HCT116 (cell line): ENCODE measurements around the gene MAML2. TPM values are rescaled to one million over a fixed set of nuclear protein-coding genes. Genes with fewer than 3 reads are reported as not detected.

Source experiments
- ATAC-seq: fragments of 200-7000 bp; cut with Tn5 transposase; 2 replicates; pipeline ENCODE4 v1.9.1; 2020; ENCODE audit warnings: mild to moderate bottlenecking, moderate library complexity
- BruUV-seq: library from RNA; stranded (reverse); fragments of 400-500 nt; replicated peaks from 2 replicates; lab custom pipeline; 2021; lab: Mats Ljungman, UMichigan
- CTCF ChIA-PET: fragments of 300-600 bp; sonication (Branson Sonifier 250); formaldehyde crosslinking; loops from one replicate; lab custom pipeline; 2021; ENCODE audit warnings: antibody characterized with exemption; lab: Charles Lee
- POLR2A ChIA-PET: fragments of 300-600, 350-600 bp; sonication (Branson Sonifier 250); formaldehyde crosslinking; loops from one replicate; lab custom pipeline; 2021; ENCODE audit warnings: antibody characterized with exemption; lab: Charles Lee
- RAD21 ChIA-PET, 2 experiments: fragments of 300-600 bp; sonication (Branson Sonifier 250); formaldehyde crosslinking; loops; one replicate each; lab custom pipeline; 2023; ENCODE audit warnings: low total read pairs in 2 of 2; ENCODE audit not compliant: uncharacterized antibody in 2 of 2, unreplicated experiment in 2 of 2, low non-redundant PET in 1 of 2; lab: Charles Lee
- DNase-seq: peaks from one replicate; pipeline ENCODE4 v3.0.0-alpha.2; 2010; ENCODE audit warnings: low read depth, low spot score
- H2AFZ ChIP-seq: fragments of 200-600 bp; shearing (Covaris generic), sonication (generic); 2 replicates; pipeline ENCODE4 v1.6.1; 2017; ENCODE audit warnings: low read depth, mixed run types, mixed read lengths, antibody characterized with exemption, low read length; ENCODE audit not compliant: poor library complexity, severe bottlenecking
- H3K27ac ChIP-seq: 2 replicates; pipeline ENCODE4 v1.5.1; 2012; ENCODE audit warnings: low read depth, low read length
- H3K27me3 ChIP-seq: fragments of 200-600 bp; sonication (generic); 2 replicates; pipeline ENCODE4 v1.6.1; 2016; ENCODE audit warnings: mixed run types, low read length, mixed read lengths; ENCODE audit not compliant: insufficient read depth
- H3K36me3 ChIP-seq, 2 experiments: fragments of 200-500 bp in 1 of 2; fragments of 200-600 bp in 1 of 2; sonication (Bioruptor generic) in 1 of 2; sonication (generic) in 1 of 2; 2 replicates each; pipeline versions ENCODE4 v1.5.1 to v1.6.1; 2014 to 2016; ENCODE audit warnings: low read length in 2 of 2, inconsistent platforms in 1 of 2, mixed read lengths in 1 of 2, mixed run types in 1 of 2; ENCODE audit not compliant: insufficient read depth in 2 of 2, control insufficient read depth in 1 of 2
- H3K4me1 ChIP-seq, 2 experiments: fragments of 200-600 bp in 1 of 2; sonication (generic) in 1 of 2; 2 replicates each; pipeline versions ENCODE4 v1.5.1 to v1.6.1; 2012 to 2017; ENCODE audit warnings: low read length in 2 of 2, inconsistent platforms in 1 of 2, mild to moderate bottlenecking in 1 of 2, mixed read lengths in 1 of 2, mixed run types in 1 of 2, moderate library complexity in 1 of 2; ENCODE audit not compliant: insufficient read depth in 2 of 2, control insufficient read depth in 1 of 2
- H3K4me2 ChIP-seq: fragments of 200-600 bp; sonication (generic); 2 replicates; pipeline ENCODE4 v1.6.1; 2017; ENCODE audit warnings: mixed run types, low read length, mixed read lengths
- H3K4me3 ChIP-seq, 2 experiments: fragments of 200-600 bp in 1 of 2; sonication (generic) in 1 of 2; replicated peaks in 1 of 2; 2 replicates each; pipeline ENCODE4 v1.5.1; 2011 to 2016; ENCODE audit warnings: low read length in 2 of 2, control low read depth in 1 of 2, low read depth in 1 of 2, mild to moderate bottlenecking in 1 of 2, mixed read lengths in 1 of 2, mixed run types in 1 of 2
- H3K79me2 ChIP-seq: fragments of 200-600 bp; sonication (generic); 2 replicates; pipeline ENCODE4 v1.6.1; 2017; ENCODE audit warnings: mild to moderate bottlenecking, mixed run types, low read length, moderate library complexity, mixed read lengths; ENCODE audit not compliant: insufficient read depth
- H3K9ac ChIP-seq: fragments of 200-600 bp; sonication (generic); 2 replicates; pipeline ENCODE4 v1.6.1; 2016; ENCODE audit warnings: low read length, mixed read lengths
- H3K9me2 ChIP-seq: fragments of 200-600 bp; sonication (generic), shearing (Covaris generic); 2 replicates; pipeline ENCODE4 v1.6.1; 2017; ENCODE audit warnings: mixed run types, mild to moderate bottlenecking, moderate library complexity; ENCODE audit not compliant: insufficient read depth
- H3K9me3 ChIP-seq, 2 experiments: fragments of 200-500 bp in 1 of 2; fragments of 200-600 bp in 1 of 2; sonication (Bioruptor generic) in 1 of 2; sonication (generic) in 1 of 2; 2 replicates each; pipeline ENCODE4 v1.6.1; 2014 to 2017; ENCODE audit warnings: low read length in 2 of 2, mixed read lengths in 2 of 2, inconsistent platforms in 1 of 2, low read depth in 1 of 2, mild to moderate bottlenecking in 1 of 2, mixed run types in 1 of 2, moderate library complexity in 1 of 2; ENCODE audit not compliant: control insufficient read depth in 1 of 2, insufficient read depth in 1 of 2
- H4K20me1 ChIP-seq: fragments of 200-600 bp; sonication (generic), shearing (Covaris generic); 2 replicates; pipeline ENCODE4 v1.6.1; 2017; ENCODE audit warnings: mixed run types, mild to moderate bottlenecking, moderate library complexity; ENCODE audit not compliant: insufficient read depth
- ATF3 ChIP-seq: IDR thresholded peaks from 2 replicates; pipeline ENCODE4 v1.6.1; 2012
- CBX3 ChIP-seq: IDR thresholded peaks from 2 replicates; pipeline ENCODE4 v1.6.1; 2012; ENCODE audit warnings: low read depth
- CEBPB ChIP-seq: IDR thresholded peaks from 2 replicates; pipeline ENCODE4 v1.6.1; 2012; ENCODE audit warnings: low read depth
- CTCF ChIP-seq, 3 experiments: fragments of 200-600 bp in 1 of 3; sonication (generic) in 1 of 3; IDR thresholded peaks in 2 of 3; conservative IDR thresholded peaks in 1 of 3; 2 replicates each; pipeline ENCODE4 v1.5.1; 2012 to 2017; ENCODE audit warnings: low read depth in 2 of 3, low read length in 2 of 3, antibody characterized with exemption in 1 of 3, borderline replicate concordance in 1 of 3, control low read depth in 1 of 3, mild to moderate bottlenecking in 1 of 3, mixed read lengths in 1 of 3, mixed run types in 1 of 3, moderate library complexity in 1 of 3; ENCODE audit not compliant: insufficient read depth in 1 of 3
- EGR1 ChIP-seq: IDR thresholded peaks from 2 replicates; pipeline ENCODE4 v1.6.1; 2012; ENCODE audit warnings: low read depth
- EZH2 ChIP-seq: fragments of 200-600 bp; sonication (generic); IDR thresholded peaks from 2 replicates; pipeline ENCODE4 v1.6.1; 2017; ENCODE audit warnings: antibody characterized with exemption, mixed run types
- EZH2phosphoT487 ChIP-seq: fragments of 200-600 bp; IDR thresholded peaks from 2 replicates; pipeline ENCODE4 v1.6.1; 2018; ENCODE audit warnings: antibody characterized with exemption, borderline replicate concordance
- FOSL1 ChIP-seq: IDR thresholded peaks from 2 replicates; pipeline ENCODE4 v1.6.1; 2012; ENCODE audit warnings: low read depth
- POLR2A ChIP-seq: IDR thresholded peaks from 2 replicates; pipeline ENCODE4 v1.7.0; 2011; ENCODE audit warnings: borderline replicate concordance; ENCODE audit not compliant: insufficient read depth, insufficient read length; ENCODE audit errors: extremely low read depth
- RAD21 ChIP-seq: IDR thresholded peaks from 2 replicates; pipeline ENCODE4 v1.6.1; 2012; ENCODE audit warnings: low read depth, mild to moderate bottlenecking
- SP1 ChIP-seq: IDR thresholded peaks from 2 replicates; pipeline ENCODE4 v1.6.1; 2012; ENCODE audit warnings: low read depth
- SRF ChIP-seq: IDR thresholded peaks from 2 replicates; pipeline ENCODE4 v1.6.1; 2012; ENCODE audit warnings: low read depth
- YY1 ChIP-seq: IDR thresholded peaks from 2 replicates; pipeline ENCODE4 v1.6.1; 2011; ENCODE audit warnings: low read length, low read depth, moderate library complexity, mild to moderate bottlenecking; ENCODE audit not compliant: insufficient replicate concordance; ENCODE audit errors: extremely low read depth
- ZBTB33 ChIP-seq: IDR thresholded peaks from 2 replicates; pipeline ENCODE4 v1.6.1; 2011; ENCODE audit warnings: mild to moderate bottlenecking, low read length, moderate library complexity; ENCODE audit not compliant: insufficient replicate concordance; ENCODE audit errors: extremely low read depth
- intact Hi-C: fragments of 100-400 bp; cut with micrococcal nuclease; formaldehyde crosslinking; loops from 2 replicates; pipeline ENCODE4 v1.10.0; 2022
- total RNA-seq: library from RNA; stranded (reverse); gene quantifications from one replicate; pipeline ENCODE4 v1.2.1, GENCODE V29; 2021; ENCODE audit not compliant: unreplicated experiment

The MAML2 gene
- total RNA-seq, 1 experiment from 2014 or later = 2.6 TPM

GRCh38 chr11:96205460-96205809 lies 137.6 kb downstream of the MAML2 start (continued):
- no peak for TF ChIP-seq ZBTB33
- TF ChIP-seq POLR2A = no peak
- no peak for TF ChIP-seq SRF
- no peak for TF ChIP-seq EZH2
- no peak for TF ChIP-seq CBX3

GRCh38 chr11:96204721-96205459 lies 138.1 kb downstream of the MAML2 start:
- Histone ChIP-seq H4K20me1 (no peaks in the 10 kb centered on the region), H3K4me2 (no peak overlapping the region), H3K9ac (no peak overlapping the region), H3K36me3 (no peaks in the 10 kb centered on the region), H3K9me3 (no peaks in the 10 kb centered on the region), H3K27me3 (no peaks in the 10 kb centered on the region), H3K79me2 (no peaks in the 10 kb centered on the region), H3K4me1 (no peaks in the 10 kb centered on the region), H3K9me2 (no peaks in the 10 kb centered on the region), H2AFZ (no peak overlapping the region), H3K4me3 (no peak overlapping the region)
- intact Hi-C loops = no loop called here
- ChIA-PET POLR2A (no interaction called here), CTCF (no interaction called here), RAD21 (no interaction called here)
- ATAC-seq = no peak
- no TSS peak for BruUV-seq
- DNase-seq = no peak
- no peak for TF ChIP-seq EGR1
- no peak for TF ChIP-seq CTCF (IDR thresholded peaks at IDR 0.05 in 2 of 3, conservative IDR thresholded peaks at IDR 0.05 in 1 of 3; ENCODE audit: borderline replicate concordance in 1 of 3, insufficient read depth in 1 of 3, low read depth in 2 of 3, low read length in 2 of 3)
- no peak for TF ChIP-seq POLR2A
- no peak for TF ChIP-seq EZH2
- no peak for TF ChIP-seq FOSL1
- TF ChIP-seq YY1 = no peak
- no peak for TF ChIP-seq CEBPB
- no peak for TF ChIP-seq RAD21
- no peak for TF ChIP-seq EZH2phosphoT487
- no peak for TF ChIP-seq ATF3
- no peak for TF ChIP-seq SP1
- TF ChIP-seq, all 23 proteins: peak for 0
- H3K27ac ChIP-seq = no peak overlapping the region
